ENCODE data around the gene PIK3R1. TPM values are rescaled to one million over a fixed set of nuclear protein-coding genes. Genes with fewer than 3 reads are reported as not detected.
A peak's percentile ranks its signal among the peaks of the same experiment; 100 is the strongest.
"Not testable (repeated sequence)": the region's sequence is repeated elsewhere in the genome, so short reads cannot be mapped to it uniquely, and the experiment has no call there.

The PIK3R1 gene
- total RNA-seq, 4 donors from 2014 or later: 69.3 to 113 (median 87.5) TPM

DNA sequence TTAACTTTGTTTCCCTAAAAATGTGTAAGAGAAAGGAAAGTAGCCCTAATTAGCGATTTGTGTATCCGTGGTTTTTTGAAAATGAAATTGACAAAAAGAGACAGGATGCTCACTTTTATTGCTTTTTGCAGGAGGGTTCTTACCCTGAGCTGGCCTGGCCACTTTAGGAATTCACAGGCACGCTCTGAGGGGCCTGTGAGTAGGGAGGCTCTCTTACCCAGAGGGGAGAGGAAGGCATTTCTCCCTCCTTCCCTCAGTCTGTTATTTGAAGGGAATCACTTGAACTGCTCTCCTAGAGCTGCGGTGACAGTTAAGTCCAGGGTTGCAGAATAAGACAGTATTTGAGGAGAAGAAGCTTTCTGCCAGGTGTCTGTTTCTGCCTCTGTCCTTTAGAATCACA, 16.7 kb downstream of the PIK3R1 start:
- TF ChIP-seq, protein P1, sequence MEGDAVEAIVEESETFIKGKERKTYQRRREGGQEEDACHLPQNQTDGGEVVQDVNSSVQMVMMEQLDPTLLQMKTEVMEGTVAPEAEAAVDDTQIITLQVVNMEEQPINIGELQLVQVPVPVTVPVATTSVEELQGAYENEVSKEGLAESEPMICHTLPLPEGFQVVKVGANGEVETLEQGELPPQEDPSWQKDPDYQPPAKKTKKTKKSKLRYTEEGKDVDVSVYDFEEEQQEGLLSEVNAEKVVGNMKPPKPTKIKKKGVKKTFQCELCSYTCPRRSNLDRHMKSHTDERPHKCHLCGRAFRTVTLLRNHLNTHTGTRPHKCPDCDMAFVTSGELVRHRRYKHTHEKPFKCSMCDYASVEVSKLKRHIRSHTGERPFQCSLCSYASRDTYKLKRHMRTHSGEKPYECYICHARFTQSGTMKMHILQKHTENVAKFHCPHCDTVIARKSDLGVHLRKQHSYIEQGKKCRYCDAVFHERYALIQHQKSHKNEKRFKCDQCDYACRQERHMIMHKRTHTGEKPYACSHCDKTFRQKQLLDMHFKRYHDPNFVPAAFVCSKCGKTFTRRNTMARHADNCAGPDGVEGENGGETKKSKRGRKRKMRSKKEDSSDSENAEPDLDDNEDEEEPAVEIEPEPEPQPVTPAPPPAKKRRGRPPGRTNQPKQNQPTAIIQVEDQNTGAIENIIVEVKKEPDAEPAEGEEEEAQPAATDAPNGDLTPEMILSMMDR (IDR thresholded peaks at IDR 0.05): no peak
- no peak for TF ChIP-seq POLR2A (IDR thresholded peaks at IDR 0.05)
- H3K27ac ChIP-seq: no peak overlapping the region
- no peak for DNase-seq

DNA sequence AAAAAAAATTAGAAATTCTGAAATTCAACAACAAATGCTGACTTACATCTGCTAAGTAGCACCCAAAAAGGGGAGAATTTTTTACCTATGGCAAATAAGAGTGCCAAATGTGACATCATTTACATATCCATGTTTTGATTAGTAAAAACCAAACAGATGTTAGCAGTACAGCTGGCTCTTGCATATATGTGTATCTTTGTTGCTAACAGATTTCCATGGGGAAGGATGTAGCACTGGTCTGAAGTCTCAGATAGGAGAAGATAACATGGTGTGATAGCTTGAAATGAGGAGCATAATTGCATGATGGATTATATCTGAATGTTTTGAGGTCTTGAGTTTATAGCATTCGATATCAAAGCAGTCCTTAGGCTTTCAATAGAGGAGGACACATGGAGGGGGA, 17.5 kb downstream of the PIK3R1 start:
- H3K4me3 ChIP-seq: no peak overlapping the region
- H3K4me1 ChIP-seq: peaks cover 0 to 62% (median 6%) of the 10 kb centered on the region in 4 donors
- H3K27ac ChIP-seq: no peak overlapping the region
- H3K36me3 ChIP-seq: peaks cover 0 to 8% (median 0%) of the 10 kb centered on the region in 3 donors
- TF ChIP-seq, protein P1 (IDR thresholded peaks at IDR 0.05): no peak
- TF ChIP-seq POLR2A (IDR thresholded peaks at IDR 0.05): no peak
- no peaks in the 10 kb centered on the region for H3K27me3 ChIP-seq
- no peak for DNase-seq
- no peaks in the 10 kb centered on the region for H3K9me3 ChIP-seq

More for the DNA sequence above, 16.7 kb downstream of the PIK3R1 start:
- Histone ChIP-seq H3K27me3 (no peaks in the 10 kb centered on the region), H3K4me1 (peaks cover 0 to 65% (median 6%) of the 10 kb centered on the region in 4 donors), H3K9me3 (no peaks in the 10 kb centered on the region), H3K36me3 (peaks cover 0 to 14% (median 0%) of the 10 kb centered on the region in 3 donors), H3K4me3 (no peak overlapping the region)

DNA sequence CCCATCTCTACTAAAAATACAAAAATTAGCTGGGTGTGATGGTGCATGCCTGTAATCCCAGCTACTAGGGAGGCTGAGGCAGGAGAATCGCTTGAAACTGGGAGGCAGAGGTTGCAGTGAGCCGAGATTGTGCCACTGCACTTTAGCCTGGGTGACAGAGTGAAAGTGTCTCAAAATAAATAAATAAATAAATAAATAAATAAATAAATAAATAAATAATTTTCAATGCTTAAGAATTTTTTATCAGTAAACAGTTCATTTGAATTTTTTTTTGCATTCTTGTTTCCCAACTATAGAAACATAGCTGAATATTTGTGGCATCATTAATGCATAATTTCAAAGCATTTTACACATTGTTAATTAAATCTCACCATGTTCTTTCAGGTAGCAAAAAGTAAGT, 19.7 kb downstream of the PIK3R1 start:
- not testable (repeated sequence) for H3K36me3 ChIP-seq, H3K27me3 ChIP-seq, H3K27ac ChIP-seq, H3K9me3 ChIP-seq, H3K4me3 ChIP-seq, DNase-seq
- H3K4me1 ChIP-seq: peaks cover 2 to 53% (median 12%) of the 10 kb centered on the region in 4 donors

DNA sequence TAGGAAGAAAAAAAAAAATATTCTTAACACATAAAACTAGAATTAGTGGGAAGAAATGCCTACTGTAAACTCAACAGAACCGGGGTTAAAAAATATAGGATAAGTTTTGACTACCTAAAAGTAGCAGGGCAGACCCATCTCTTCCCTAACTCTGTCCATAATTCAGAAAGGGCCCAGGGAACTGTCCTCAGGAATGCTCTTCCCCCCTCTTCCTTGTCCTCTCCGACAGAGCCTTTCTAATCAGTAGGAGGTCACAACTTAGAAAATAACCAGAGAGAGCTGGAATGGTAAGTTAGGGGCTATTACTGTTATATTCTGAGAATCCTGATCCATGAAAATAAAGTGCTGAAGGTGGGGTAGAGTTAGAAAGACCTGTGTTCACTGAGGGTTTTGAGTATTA, 22.2 kb downstream of the PIK3R1 start:
- Histone ChIP-seq H3K27ac (peak overlapping the region in 1 of 4 donors; percentile 30), H3K27me3 (no peaks in the 10 kb centered on the region), H3K9me3 (no peaks in the 10 kb centered on the region), H3K4me1 (peaks cover 0 to 32% (median 10%) of the 10 kb centered on the region in 4 donors), H3K36me3 (peaks cover 0 to 7% (median 0%) of the 10 kb centered on the region in 3 donors), H3K4me3 (no peak overlapping the region)
- TF ChIP-seq, protein P1 (IDR thresholded peaks at IDR 0.05): no peak
- no peak for TF ChIP-seq POLR2A (IDR thresholded peaks at IDR 0.05)
- no peak for DNase-seq

DNA sequence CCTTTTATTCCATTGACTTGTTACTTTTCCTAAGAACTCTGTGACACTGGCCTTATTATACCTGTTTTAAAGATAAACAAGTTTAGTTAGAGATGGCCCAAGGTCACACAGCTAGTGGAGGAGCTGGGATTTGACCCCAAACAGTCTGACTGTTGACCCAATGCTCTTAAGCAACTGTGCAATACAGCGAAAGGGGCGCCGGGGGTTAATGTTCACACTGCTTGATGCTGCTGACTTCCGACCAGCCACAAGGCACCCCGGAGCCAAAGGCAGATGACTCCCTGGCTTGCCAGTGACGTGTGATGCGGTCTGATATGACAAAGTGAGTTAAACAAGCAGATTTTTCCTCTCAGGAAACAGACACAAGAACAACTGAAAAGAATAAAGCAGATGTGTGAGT, 23.9 kb downstream of the PIK3R1 start:
- Histone ChIP-seq H3K4me3 (no peak overlapping the region), H3K36me3 (peaks cover 0 to 7% (median 0%) of the 10 kb centered on the region in 3 donors), H3K27me3 (no peaks in the 10 kb centered on the region), H3K4me1 (peaks cover 0 to 35% (median 15%) of the 10 kb centered on the region in 4 donors), H3K27ac (peak overlapping the region; percentile 5 to 61 (median 49)), H3K9me3 (no peaks in the 10 kb centered on the region)
- TF ChIP-seq, protein P1 (IDR thresholded peaks at IDR 0.05): peak in 1 of 6 experiments; percentile 4
- no peak for TF ChIP-seq POLR2A (IDR thresholded peaks at IDR 0.05)
- peak; percentile 65 to 93 (median 82) for DNase-seq

DNA sequence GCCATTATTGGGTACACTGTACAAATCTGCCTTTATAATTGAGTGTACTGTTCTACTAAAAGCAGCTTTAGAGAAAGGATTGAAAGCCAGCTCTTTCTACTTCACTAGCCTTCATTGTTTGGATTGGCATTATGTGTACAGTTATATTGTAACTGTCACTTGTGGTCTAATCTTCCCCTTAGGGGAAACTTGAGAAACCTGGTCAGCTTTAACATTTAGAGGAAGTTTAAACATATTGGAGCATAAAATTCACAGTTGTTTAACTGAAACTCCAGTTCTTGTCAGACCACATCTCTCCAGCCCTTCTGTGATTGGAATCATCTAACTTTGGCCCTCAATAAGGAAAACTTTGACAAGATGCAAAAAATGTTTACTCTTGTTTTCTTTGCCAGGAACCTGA, 24.6 kb downstream of the PIK3R1 start:
- no peak overlapping the region for H3K4me3 ChIP-seq
- no peak for DNase-seq

More for the DNA sequence above, 24.6 kb downstream of the PIK3R1 start:
- Histone ChIP-seq H3K36me3 (peaks cover 0 to 7% (median 0%) of the 10 kb centered on the region in 3 donors), H3K9me3 (no peaks in the 10 kb centered on the region), H3K4me1 (peaks cover 0 to 31% (median 15%) of the 10 kb centered on the region in 4 donors), H3K27ac (peak overlapping the region in 3 of 4 donors; percentile 5 to 45 (median 27)), H3K27me3 (no peaks in the 10 kb centered on the region)
- TF ChIP-seq POLR2A (IDR thresholded peaks at IDR 0.05): no peak
- TF ChIP-seq, protein P1 (IDR thresholded peaks at IDR 0.05): no peak

Measured in Peyer's patch (tissue), 4 donors.